SK-N-SH (cell line): ENCODE results near the gene KHDC1. TPM values are rescaled to one million over a fixed set of nuclear protein-coding genes. Genes with fewer than 3 reads are reported as not detected.

Experiments used
- CHD2 ChIP-seq: fragments of 150-350 bp; IDR thresholded peaks from 2 replicates; pipeline ENCODE4 v1.6.1; 2018; ENCODE audit warnings: low read length; ENCODE audit not compliant: partially characterized antibody
- ELF1 ChIP-seq: IDR thresholded peaks from 2 replicates; pipeline ENCODE4 v1.4.0; 2012
- FOSL2 ChIP-seq: IDR thresholded peaks from 2 replicates; pipeline ENCODE4 v1.4.0; 2012; ENCODE audit warnings: low read depth, mild to moderate bottlenecking, moderate library complexity, borderline replicate concordance
- FOXJ3 ChIP-seq: sonication (generic); formaldehyde crosslinking; IDR thresholded peaks from 2 replicates; pipeline ENCODE4 v1.5.1; 2020; ENCODE audit warnings: mild to moderate bottlenecking, missing genetic modification reagents
- NRF1 ChIP-seq: IDR thresholded peaks from 2 replicates; pipeline ENCODE4 v1.6.1; 2012; ENCODE audit warnings: low read depth, mild to moderate bottlenecking, low read length
- POLR2AphosphoS5 ChIP-seq: IDR thresholded peaks from 2 replicates; pipeline ENCODE4 v1.6.1; 2012; ENCODE audit warnings: low read depth, low read length
- RAD21 ChIP-seq: IDR thresholded peaks from 2 replicates; pipeline ENCODE4 v1.6.1; 2012; ENCODE audit warnings: mild to moderate bottlenecking, low read length
- RFX5 ChIP-seq: IDR thresholded peaks from 2 replicates; pipeline ENCODE4 v1.6.1; 2012; ENCODE audit warnings: mild to moderate bottlenecking, improper control_type of control experiment, low read length
- SMC3 ChIP-seq: IDR thresholded peaks from 2 replicates; pipeline ENCODE4 v1.6.1; 2012; ENCODE audit warnings: low read depth, low read length, improper control_type of control experiment
- TAF1 ChIP-seq: IDR thresholded peaks from 2 replicates; pipeline ENCODE4 v1.6.1; 2012; ENCODE audit warnings: low read depth, mild to moderate bottlenecking, low read length, moderate library complexity, borderline replicate concordance
- TCF12 ChIP-seq: IDR thresholded peaks from 2 replicates; pipeline ENCODE4 v1.4.0; 2012
- YY1 ChIP-seq: IDR thresholded peaks from 2 replicates; pipeline ENCODE4 v1.4.0; 2012; ENCODE audit warnings: low read depth, mild to moderate bottlenecking
- polyA plus RNA-seq, 3 experiments: library from polyadenylated mRNA; depleted of rRNA; stranded (reverse); fragments of >200 nt; gene quantifications; 2 replicates each; pipeline ENCODE4 v1.2.3, GENCODE V29; 2012
- TF ChIP-seq, protein P1 (sequence below): IDR thresholded peaks from 2 replicates; pipeline ENCODE4 v1.4.0; 2012; ENCODE audit warnings: low read depth, borderline replicate concordance
- TF ChIP-seq, protein P2 (sequence below): fragments of 150-350 bp; IDR thresholded peaks from 2 replicates; pipeline ENCODE4 v1.6.1; 2017; ENCODE audit warnings: antibody characterized with exemption, low read length, low read depth, borderline replicate concordance
- TF ChIP-seq, protein P3 (sequence below): IDR thresholded peaks from 2 replicates; pipeline ENCODE4 v1.4.0; 2012; ENCODE audit warnings: low read depth
- TF ChIP-seq, protein P4 (sequence below): IDR thresholded peaks from 2 replicates; pipeline ENCODE4 v1.6.1; 2012; ENCODE audit warnings: mild to moderate bottlenecking, low read depth, low read length, moderate library complexity
- TF ChIP-seq, protein P5 (sequence below): fragments of 150-350 bp; IDR thresholded peaks from 2 replicates; pipeline ENCODE4 v1.6.1; 2016; ENCODE audit warnings: mild to moderate bottlenecking, low read depth, low read length

Gene KHDC1
- polyA plus RNA-seq, 1 of the 3 experiments (the other 2 are of a cell fraction): 6.0 TPM

DNA sequence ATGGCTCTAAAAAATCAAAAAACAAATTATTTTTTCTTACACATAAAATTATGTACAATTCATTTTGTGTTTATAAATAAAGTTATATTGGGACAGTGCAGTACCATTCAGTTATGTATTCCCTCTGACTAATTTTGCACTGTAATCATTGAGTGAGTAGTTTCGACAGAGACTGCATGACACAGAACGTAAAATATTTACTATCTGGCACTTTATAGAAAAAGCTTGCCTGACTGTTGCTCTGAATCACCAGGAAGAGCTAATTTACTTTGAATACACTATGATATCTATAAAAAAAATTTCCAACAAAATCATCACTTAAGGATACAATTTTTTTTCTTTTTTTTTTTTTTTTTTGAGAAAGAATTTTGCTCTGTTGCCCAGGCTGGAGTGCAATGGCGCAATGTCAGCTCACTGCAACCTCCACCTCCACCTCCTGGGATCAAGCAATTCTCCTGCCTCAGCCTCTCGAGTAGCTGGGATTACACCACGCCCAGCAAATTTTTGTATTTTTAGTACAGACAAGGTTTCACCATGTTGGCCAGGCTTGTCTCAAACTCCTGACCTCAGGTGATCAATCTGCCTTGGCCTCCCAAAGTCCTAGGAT is 26.7 kb downstream of the KHDC1 start (continued):
- TF ChIP-seq, protein P1, sequence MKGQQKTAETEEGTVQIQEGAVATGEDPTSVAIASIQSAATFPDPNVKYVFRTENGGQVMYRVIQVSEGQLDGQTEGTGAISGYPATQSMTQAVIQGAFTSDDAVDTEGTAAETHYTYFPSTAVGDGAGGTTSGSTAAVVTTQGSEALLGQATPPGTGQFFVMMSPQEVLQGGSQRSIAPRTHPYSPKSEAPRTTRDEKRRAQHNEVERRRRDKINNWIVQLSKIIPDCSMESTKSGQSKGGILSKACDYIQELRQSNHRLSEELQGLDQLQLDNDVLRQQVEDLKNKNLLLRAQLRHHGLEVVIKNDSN: no peak
- TF ChIP-seq, protein P2, sequence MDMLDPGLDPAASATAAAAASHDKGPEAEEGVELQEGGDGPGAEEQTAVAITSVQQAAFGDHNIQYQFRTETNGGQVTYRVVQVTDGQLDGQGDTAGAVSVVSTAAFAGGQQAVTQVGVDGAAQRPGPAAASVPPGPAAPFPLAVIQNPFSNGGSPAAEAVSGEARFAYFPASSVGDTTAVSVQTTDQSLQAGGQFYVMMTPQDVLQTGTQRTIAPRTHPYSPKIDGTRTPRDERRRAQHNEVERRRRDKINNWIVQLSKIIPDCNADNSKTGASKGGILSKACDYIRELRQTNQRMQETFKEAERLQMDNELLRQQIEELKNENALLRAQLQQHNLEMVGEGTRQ: no peak
- TF ChIP-seq, protein P3, sequence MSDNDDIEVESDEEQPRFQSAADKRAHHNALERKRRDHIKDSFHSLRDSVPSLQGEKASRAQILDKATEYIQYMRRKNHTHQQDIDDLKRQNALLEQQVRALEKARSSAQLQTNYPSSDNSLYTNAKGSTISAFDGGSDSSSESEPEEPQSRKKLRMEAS: no peak
- TF ChIP-seq, protein P4, sequence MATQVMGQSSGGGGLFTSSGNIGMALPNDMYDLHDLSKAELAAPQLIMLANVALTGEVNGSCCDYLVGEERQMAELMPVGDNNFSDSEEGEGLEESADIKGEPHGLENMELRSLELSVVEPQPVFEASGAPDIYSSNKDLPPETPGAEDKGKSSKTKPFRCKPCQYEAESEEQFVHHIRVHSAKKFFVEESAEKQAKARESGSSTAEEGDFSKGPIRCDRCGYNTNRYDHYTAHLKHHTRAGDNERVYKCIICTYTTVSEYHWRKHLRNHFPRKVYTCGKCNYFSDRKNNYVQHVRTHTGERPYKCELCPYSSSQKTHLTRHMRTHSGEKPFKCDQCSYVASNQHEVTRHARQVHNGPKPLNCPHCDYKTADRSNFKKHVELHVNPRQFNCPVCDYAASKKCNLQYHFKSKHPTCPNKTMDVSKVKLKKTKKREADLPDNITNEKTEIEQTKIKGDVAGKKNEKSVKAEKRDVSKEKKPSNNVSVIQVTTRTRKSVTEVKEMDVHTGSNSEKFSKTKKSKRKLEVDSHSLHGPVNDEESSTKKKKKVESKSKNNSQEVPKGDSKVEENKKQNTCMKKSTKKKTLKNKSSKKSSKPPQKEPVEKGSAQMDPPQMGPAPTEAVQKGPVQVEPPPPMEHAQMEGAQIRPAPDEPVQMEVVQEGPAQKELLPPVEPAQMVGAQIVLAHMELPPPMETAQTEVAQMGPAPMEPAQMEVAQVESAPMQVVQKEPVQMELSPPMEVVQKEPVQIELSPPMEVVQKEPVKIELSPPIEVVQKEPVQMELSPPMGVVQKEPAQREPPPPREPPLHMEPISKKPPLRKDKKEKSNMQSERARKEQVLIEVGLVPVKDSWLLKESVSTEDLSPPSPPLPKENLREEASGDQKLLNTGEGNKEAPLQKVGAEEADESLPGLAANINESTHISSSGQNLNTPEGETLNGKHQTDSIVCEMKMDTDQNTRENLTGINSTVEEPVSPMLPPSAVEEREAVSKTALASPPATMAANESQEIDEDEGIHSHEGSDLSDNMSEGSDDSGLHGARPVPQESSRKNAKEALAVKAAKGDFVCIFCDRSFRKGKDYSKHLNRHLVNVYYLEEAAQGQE: no peak
- TF ChIP-seq FOSL2: peak; percentile 74
- TF ChIP-seq POLR2AphosphoS5: no peak
- TF ChIP-seq RAD21: no peak
- no peak for TF ChIP-seq TAF1
- peak; percentile 59 for TF ChIP-seq TCF12
- no peak for TF ChIP-seq NRF1
- TF ChIP-seq, protein P5, sequence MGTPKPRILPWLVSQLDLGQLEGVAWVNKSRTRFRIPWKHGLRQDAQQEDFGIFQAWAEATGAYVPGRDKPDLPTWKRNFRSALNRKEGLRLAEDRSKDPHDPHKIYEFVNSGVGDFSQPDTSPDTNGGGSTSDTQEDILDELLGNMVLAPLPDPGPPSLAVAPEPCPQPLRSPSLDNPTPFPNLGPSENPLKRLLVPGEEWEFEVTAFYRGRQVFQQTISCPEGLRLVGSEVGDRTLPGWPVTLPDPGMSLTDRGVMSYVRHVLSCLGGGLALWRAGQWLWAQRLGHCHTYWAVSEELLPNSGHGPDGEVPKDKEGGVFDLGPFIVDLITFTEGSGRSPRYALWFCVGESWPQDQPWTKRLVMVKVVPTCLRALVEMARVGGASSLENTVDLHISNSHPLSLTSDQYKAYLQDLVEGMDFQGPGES: no peak
- TF ChIP-seq RFX5: no peak
- no peak for TF ChIP-seq CHD2
- no peak for TF ChIP-seq SMC3
- no peak for TF ChIP-seq ELF1
- TF ChIP-seq FOXJ3 (CRISPR knock-in tag): no peak
- TF ChIP-seq YY1: no peak
- TF ChIP-seq, all 33 proteins: peak for 9
